SK-N-SH treated with all-trans-retinoic acid at 6 μM for 48 hours (cell line): ENCODE data around the gene GLP1R.

Source experiments
- ARNTL ChIP-seq: fragments of 450-650 bp; formaldehyde crosslinking; IDR thresholded peaks from 2 replicates; pipeline ENCODE4 v1.5.0; 2020; ENCODE audit warnings: low read depth, mild to moderate bottlenecking, moderate library complexity, borderline replicate concordance
- BACH2 ChIP-seq: fragments of 250-450 bp; sonication (Bioruptor Pico); IDR thresholded peaks from 2 replicates; pipeline ENCODE4 v1.9.0; 2021; ENCODE audit warnings: mild to moderate bottlenecking, borderline replicate concordance
- ZFP30 ChIP-seq: fragments of 450-650 bp; formaldehyde crosslinking; IDR thresholded peaks from 2 replicates; pipeline ENCODE4 v1.5.0; 2022; ENCODE audit warnings: mild to moderate bottlenecking, moderate library complexity

GRCh38 chr6:39128106-39128505, 79.5 kb downstream of the GLP1R start:
- no peak for TF ChIP-seq BACH2 (CRISPR knock-in tag)
- TF ChIP-seq ARNTL (CRISPR knock-in tag): no peak
- no peak for TF ChIP-seq ZFP30 (CRISPR knock-in tag)
